GM18909 (cell line): ENCODE data around the gene OPHN1.

Source experiments
- ATAC-seq: cut with Tn5 transposase; IDR thresholded peaks from one replicate; pipeline ENCODE4 v1.9.1; 2021; ENCODE audit warnings: mild to moderate bottlenecking; ENCODE audit not compliant: unreplicated experiment, poor library complexity

OPHN1 gene

DNA sequence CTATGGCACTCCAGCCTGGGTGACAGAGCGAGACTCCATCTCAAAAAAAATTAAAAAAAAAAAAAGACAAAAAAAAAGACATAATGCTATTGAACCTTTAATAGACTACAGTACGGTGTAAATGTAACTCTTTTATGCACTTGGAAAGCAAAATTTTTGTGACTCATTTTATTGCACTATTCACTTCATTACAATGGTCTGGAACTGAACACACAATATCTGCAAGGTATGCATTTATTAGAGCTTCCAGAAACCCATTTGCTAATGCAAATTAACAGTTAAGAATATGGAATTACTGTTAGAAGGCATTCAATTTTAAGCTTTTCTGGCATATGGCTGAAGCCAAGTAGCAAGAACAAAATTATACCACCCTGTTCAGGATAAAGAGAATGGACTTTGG is 176.3 kb downstream of the OPHN1 start:
- ATAC-seq = no peak

- ATAC-seq = no peak
Observed at GRCh38 chrX:68254738-68255645, 178.3 kb downstream of the OPHN1 start.

DNA sequence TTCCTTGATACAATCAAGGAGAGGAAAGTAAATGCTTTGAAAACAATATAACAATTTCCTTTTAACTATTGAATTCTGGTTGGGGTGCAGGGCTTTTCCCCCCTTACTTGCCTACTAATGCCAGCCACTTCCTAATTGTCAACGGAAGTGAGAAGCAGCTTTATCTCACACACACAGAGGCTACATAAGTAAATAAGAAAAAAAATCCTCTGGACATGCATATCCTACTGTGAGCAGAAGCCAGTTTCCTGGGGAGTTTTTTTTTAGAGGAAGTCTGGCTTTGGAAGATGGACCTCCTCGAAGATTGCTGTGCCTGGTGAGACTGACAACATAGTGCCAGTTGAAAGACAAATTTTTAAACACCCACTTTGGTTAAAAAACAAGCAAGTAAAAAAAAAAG is 180.6 kb downstream of the OPHN1 start:
- ATAC-seq = no peak

DNA sequence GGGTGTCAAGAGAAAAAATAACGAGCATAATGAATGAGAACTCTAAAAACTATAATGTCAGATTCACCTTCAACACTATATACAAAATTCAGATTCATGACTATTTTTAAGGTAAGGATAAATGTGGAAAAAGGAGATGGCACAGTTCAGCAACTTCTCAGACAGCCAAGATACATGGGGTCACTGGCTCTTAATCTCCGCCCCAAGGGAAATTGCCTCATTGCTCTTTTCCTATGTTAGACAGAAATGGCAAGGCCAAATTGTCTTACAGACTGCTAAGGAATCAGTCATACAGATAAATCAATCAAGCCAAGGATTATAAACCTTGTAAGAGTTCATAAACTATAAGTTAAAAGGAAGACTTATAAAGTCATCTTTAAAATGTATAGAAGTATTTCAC is 183.4 kb downstream of the OPHN1 start:
- ATAC-seq = no peak

- ATAC-seq = no peak
Observed at GRCh38 chrX:68249401-68249831, 183.9 kb downstream of the OPHN1 start.

- no peak for ATAC-seq
Observed at GRCh38 chrX:68238568-68238967, 194.7 kb downstream of the OPHN1 start.

DNA sequence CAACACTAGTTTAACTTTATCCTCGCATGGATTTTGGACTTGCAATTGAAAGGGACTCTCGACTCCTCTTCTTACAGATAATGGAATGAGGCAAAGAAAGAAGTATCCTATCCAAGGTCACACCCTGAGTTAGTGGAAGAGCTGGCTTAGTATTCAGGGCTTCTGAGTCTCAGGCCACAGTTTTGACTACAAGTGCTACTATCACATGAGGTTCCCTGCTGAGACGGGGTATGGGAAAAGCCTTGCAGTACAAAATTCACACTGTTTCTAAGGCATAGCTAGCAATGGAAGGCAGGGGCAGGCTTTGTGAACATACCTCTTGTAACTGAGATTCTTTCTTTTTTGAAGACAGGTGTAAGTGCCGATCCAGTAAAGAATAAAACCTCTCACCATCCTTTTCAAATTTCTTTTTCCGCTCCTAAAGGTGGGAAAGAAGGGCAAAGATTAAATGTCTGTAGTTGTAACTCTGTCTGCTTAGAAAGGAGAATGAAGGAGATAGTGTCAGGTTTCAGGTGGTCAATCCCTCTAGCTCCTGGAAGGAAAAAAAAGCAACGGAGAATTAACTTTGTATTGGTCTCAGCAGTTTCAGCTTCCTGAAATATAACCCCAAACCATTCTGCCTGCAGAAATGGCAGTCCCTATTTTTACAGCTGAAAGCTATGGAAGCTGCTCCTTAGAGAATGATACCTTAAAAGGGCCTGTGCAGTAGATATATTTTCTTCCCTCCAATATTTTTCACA is 199.0 kb downstream of the OPHN1 start:
- no peak for ATAC-seq

GRCh38 chrX:68232206-68232605 is 201.1 kb downstream of the OPHN1 start:
- ATAC-seq = no peak

DNA sequence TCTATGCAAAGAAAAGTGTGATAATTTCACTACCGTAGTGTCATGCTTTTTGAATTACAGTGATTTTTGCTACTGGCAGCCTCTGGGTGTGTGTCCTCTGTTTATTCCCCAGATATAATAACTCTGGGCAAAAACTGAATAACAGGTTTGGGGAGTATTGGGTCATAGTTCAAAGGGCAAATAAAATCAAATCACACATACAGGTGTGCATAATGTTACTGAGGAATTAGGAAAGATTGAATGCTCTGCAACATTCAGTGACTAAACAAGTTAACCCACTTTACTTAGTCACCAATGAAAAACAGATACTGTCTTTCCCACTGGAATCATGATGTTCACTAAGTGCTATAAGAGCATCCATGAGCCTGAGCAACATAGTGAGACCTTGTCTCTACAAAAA is 224.3 kb downstream of the OPHN1 start:
- no peak for ATAC-seq

DNA sequence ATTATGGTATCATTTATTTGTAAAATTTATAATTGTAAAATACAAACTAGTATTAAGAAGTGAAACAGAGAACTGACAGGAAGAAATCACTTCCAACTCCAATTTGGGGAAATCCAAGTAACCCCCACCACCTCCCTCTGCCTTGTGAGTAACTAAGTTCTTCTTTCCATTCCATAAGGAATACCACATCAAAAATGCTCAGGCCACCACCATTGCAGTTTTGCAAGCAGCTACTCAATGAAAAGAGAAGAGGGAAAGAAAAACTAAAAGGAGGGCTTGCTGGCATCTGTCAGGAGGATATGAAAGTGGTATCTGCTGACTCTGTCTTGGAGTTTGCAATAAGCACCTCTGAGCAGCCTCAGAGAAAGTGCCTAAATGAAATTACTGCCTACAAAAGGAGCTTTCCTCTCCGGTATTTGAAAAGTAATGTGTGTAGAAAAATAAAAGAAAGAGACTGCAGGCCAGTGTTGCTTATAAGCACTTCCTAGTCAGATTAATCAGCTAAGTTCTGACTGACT is 228.7 kb downstream of the OPHN1 start:
- ATAC-seq = no peak

GRCh38 chrX:68203646-68204045 is 229.6 kb downstream of the OPHN1 start:
- peak; percentile 93 for ATAC-seq

DNA sequence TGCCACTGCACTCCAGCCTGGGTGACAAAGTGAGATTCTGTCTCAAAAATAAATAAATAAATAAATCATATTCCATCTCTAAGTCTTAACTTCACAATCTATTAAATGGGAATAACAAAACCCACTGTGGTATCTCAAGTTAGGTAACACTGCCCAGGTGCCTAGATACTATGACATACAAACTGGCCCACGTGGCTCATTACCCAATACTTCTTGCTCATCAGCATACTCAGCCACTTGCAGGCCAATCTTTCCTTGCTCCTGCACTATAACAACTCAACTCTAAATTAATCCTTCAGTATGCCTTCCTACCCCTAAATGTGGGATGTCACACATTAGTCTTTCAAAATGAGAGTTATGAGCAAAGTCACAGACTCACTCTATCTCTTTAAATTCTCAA is 230.1 kb downstream of the OPHN1 start:
- ATAC-seq = peak; percentile 19

DNA sequence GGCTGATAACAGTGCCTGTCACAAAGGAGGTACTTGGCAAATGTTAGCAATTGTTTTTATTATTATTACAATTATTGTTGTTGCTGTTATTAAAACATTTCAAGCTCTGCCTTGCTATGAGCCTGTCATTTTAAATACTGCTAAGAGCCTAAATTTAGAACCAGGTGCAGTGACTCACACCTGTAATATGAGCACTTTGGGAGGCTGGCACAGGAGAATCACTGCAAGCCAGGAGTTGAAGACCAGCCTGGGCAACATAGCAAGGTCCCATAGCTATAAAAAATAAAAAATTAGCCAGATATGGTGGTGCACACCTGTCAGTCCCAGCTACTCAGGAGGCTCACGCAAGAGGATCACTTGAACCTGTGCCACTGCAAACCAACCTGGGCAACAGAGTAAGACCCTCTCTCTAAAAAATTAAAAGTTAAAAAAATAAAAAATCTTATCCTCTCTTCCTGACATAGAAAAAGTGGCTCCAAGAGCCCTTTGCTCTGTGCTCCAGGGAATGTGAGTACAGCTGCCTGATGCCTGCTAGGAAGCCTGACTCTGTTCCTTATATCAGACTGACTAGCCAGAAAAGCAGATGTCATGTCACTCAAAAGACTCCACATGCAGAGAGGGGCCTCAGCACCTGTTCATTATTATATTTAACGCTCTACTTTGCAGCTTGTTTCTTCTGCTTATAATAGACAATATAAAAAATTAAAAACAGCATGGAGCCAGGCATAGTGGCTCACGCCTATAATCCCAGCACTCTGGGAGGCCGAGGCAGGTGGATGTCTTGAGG is 234.0 kb downstream of the OPHN1 start:
- no peak for ATAC-seq

GRCh38 chrX:68196939-68197791 is 236.1 kb downstream of the OPHN1 start:
- ATAC-seq = peak; percentile 93

- no peak for ATAC-seq
Observed at GRCh38 chrX:68195561-68195960, 237.7 kb downstream of the OPHN1 start.

- ATAC-seq = no peak
Observed at GRCh38 chrX:68193786-68194185, 239.5 kb downstream of the OPHN1 start.

GRCh38 chrX:68193234-68193633 is 240.1 kb downstream of the OPHN1 start:
- no peak for ATAC-seq

- ATAC-seq = no peak
Observed at GRCh38 chrX:68190799-68191198, 242.5 kb downstream of the OPHN1 start.

DNA sequence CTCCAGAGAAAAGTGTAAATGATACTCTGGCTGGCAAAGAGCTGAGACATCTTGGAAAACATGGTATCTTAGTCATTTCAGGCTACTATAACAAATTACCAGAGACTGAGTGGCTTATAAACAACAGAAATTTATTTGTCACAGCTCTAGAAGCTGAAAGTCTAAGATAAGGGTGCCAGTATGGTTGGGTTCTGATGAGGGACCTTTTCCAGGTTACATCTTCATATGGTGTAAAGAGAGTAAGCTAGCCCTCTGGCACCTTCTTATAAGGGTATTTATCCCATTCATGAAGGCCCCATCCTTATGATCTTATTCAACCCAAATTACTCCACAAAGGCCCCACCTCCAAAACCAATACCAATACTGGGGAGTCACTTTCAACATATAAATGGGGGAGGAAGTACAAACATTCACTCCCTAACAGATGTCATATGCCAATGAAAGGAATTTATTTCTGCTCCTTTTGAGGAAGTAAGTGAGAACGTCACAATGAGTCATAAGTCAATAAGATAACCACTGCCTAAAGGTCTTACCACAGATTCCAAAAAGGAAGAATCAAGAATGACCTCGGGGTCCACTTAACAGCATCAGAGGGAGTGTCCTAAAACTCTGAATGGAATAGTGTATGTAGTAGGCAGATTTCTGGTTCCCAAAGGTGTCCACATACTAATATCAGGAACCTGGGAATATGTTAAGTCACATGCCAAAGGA is 246.6 kb downstream of the OPHN1 start:
- ATAC-seq = no peak
